HG02642 (cell line): Measurements from ENCODE around the gene CHMP4A.

Source experiments
- ATAC-seq: cut with Tn5 transposase; IDR thresholded peaks from one replicate; pipeline ENCODE4 v1.9.1; 2021; ENCODE audit warnings: mild to moderate bottlenecking; ENCODE audit not compliant: unreplicated experiment, poor library complexity

The CHMP4A gene

GRCh38 chr14:24198814-24199524 lies 14.3 kb downstream of the CHMP4A start:
- no peak for ATAC-seq

- no peak for ATAC-seq
These were observed 16.2 kb downstream of the CHMP4A start for GRCh38 chr14:24197056-24197450.

- ATAC-seq: peak; percentile 28
These were observed 16.9 kb downstream of the CHMP4A start for GRCh38 chr14:24196071-24197055.

DNA sequence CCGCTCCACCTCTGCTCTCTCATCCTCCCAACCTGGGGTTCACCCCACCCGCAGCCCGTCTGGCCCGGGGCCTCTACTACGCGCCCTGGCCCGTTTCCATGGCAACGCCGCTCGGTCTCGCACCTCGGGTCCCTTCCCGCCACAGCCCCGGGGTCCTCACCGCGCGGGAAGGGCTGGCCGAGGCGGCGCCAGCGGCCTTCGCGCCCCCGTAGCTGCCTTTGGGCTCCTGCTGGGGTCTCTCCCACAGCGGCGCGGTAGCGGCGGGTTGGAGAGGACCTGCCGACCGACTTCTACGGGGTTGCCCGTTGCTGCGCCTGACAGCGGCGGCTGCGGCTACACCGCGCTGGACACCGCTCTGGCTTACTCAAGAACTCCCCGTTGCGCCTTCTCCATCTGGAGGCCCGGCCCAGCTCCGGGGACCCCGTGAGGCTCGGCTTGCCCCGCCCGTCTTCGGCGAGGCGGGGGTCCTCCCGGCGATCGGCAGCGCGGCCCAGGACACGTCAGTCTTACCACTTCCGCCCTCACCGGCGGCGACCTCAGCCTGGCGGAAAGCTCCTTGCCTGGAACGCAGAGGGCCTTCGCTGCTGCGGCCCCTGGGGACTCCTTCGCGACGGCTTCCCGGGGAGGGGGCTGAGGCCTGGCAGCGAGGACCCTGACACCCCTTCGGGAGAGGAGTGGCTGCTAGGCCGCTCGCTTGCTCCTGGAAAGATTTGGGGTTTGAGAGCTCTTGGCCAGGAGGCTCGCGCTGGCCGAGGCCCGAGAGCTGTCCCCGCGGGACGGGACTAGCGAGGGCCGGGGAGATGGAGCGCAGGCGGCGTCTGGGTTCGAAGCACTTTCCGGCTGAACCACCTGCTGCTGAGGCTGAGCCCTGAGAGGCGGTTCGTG lies 17.9 kb downstream of the CHMP4A start, which contains the start of gene TM9SF1:
TSS of gene TM9SF1 (minus strand) at position 256 of the 885 bp plus-strand sequence. CDS start 422 bp downstream, outside the sequence.
- ATAC-seq: peak; percentile 83

DNA sequence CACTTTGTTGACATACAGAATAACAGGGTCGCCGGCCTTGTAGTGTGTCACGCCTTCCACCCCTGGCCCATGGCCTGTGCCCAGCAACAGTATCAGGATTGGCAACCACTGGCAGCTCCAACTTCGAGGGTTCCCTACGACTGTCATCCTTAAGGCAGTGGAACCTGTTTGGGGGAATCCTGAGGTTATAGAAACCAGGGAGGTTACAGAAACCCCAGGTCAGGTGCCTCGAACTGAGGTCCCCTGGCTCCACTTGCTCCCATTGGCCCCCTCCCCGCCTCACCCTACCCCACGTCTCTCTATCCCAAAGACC lies 18.5 kb downstream of the CHMP4A start:
- ATAC-seq: no peak

GRCh38 chr14:24194186-24194872 lies 19.0 kb downstream of the CHMP4A start:
- no peak for ATAC-seq

DNA sequence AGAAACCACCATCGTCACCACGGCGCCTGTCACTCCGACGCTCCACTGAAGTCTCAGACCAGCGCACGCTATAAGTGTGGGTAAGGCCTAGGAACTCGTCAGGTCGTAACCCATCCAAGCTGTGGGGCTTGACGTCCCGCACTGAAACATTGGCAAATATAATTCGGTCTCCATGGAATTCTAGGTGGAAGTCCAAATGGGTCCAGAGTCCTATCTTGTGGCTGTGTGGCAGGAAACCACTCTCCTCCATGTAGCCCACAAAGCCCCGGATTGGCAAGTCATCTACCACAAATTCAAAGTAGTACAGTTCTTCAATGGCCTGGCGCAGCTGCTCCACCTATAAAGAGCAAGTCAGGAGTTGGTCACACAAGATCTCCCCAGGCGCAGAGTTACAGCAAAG lies 20.4 kb downstream of the CHMP4A start:
- ATAC-seq: no peak

DNA sequence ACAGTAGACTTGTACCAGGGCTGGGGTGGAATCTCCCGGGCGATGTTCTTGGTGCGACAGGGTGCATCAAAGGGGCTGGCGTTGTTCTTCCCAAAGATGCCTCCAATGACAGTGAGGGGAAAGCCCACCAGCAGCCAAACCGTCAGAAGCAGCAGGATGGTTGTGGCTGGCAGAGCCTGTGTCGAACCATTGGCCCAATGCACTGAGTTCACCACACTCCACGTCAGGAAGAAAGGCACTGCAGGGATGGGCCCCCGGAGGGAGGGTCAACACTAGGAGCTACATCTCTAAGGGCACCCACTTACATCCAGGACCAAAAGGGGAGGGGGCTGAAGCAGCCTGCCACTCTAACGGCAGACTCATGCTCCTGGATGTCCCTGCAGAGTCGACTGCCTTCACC lies 22.9 kb downstream of the CHMP4A start:
- no peak for ATAC-seq

GRCh38 chr14:24189460-24189859 lies 23.8 kb downstream of the CHMP4A start:
- no peak for ATAC-seq

DNA sequence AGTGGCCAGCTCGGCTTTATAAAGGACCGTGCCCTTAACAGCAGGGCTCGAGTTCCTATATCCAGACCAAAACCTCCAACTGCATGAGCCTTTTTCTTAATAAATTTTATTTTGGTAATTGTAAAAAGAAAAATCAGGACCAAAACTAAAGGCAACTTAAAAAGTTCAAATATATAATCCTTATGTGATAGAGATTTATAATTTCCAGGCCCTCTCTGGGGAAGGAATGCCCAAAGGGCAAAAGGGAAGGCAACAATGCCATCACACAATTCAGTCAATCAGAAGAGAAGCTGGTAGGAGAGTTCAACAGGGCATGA lies 24.3 kb downstream of the CHMP4A start:
- no peak for ATAC-seq

DNA sequence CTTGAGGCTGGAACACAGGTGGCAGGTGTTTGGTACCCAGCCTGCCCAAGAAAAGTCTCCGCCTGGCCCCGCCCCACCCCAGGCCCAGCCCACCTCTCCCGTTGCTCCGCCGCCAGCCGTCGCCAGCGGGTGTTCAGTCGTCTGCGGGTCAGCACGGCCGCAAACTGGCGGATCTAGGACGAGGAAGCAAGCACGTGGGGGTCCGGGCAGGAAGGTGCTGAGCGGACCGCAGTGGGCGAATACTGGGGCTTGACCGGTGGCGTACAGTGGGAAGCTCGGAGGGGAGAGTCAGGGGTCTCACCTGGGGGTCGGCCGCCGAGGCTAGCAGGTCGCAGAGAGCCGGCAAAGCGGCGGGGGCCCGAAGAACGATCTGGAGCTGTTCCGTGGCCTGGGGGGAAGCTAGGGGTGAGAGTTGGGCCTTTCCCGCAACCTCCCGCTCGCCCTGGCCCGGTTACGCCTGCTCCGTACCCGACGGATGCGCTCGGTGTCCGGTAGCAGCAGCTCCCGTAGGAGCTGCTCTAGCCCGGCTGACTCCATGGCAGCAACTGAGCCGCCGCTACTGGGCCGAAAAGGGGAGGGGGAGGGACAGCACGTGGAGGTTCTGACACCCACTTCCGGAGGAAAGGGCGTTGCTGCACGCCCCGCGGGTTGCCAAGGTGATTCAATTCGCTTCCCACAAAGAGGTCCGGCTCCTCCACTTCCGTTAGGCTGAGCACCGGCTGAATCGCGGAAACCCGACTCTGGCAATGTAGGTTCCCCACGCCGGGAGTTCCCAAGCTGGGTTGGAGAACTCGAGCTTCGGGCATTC lies 24.8 kb downstream of the CHMP4A start, which contains the start of gene IPO4:
TSS of gene IPO4 (minus strand) at position 566 of the 808 bp plus-strand sequence. CDS start at position 537, 29 bp downstream.
- peak; percentile 89 for ATAC-seq

GRCh38 chr14:24187539-24187915 lies 25.8 kb downstream of the CHMP4A start:
- ATAC-seq: no peak

GRCh38 chr14:24186831-24187538 lies 26.3 kb downstream of the CHMP4A start:
- ATAC-seq: no peak

- ATAC-seq: no peak
These were observed 27.5 kb downstream of the CHMP4A start for GRCh38 chr14:24185741-24186140.

GRCh38 chr14:24185026-24185425 lies 28.3 kb downstream of the CHMP4A start:
- no peak for ATAC-seq

- no peak for ATAC-seq
These were observed 29.0 kb downstream of the CHMP4A start for GRCh38 chr14:24184104-24184970.

DNA sequence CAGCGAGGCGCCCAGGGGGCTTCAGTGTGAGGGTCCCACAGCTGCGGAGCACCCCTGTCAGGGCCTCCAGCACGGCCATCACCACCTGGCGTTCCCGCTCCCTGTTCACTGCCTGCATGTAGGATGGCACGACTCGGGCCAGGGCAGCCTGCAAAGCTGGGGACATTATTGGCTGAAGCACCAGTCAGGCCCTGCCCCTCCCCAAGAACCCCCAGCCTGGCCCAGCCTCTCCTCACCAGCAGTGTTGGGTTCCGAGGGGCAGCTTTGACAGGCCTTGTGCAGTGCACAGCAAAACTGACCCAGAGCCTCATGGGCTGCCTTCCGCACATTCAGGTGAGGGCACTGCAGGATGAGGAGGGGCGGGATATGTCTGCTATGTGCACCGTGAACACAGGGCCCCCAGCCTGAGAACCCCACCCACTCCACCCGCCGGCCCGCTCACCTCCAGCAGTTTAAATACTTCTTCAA lies 30.2 kb downstream of the CHMP4A start:
- ATAC-seq: no peak
